NCI-H2171 (cell line): ENCODE results near the gene HPN.
A peak's percentile ranks its signal among the peaks of the same experiment; 100 is the strongest.
"Not testable (repeated sequence)": the region's sequence is repeated elsewhere in the genome, so short reads cannot be mapped to it uniquely, and the experiment has no call there.

Source experiments
- DNase-seq: peaks from one replicate; lab custom pipeline; 2025; lab: John Stamatoyannopoulos, UW

The HPN gene

DNA sequence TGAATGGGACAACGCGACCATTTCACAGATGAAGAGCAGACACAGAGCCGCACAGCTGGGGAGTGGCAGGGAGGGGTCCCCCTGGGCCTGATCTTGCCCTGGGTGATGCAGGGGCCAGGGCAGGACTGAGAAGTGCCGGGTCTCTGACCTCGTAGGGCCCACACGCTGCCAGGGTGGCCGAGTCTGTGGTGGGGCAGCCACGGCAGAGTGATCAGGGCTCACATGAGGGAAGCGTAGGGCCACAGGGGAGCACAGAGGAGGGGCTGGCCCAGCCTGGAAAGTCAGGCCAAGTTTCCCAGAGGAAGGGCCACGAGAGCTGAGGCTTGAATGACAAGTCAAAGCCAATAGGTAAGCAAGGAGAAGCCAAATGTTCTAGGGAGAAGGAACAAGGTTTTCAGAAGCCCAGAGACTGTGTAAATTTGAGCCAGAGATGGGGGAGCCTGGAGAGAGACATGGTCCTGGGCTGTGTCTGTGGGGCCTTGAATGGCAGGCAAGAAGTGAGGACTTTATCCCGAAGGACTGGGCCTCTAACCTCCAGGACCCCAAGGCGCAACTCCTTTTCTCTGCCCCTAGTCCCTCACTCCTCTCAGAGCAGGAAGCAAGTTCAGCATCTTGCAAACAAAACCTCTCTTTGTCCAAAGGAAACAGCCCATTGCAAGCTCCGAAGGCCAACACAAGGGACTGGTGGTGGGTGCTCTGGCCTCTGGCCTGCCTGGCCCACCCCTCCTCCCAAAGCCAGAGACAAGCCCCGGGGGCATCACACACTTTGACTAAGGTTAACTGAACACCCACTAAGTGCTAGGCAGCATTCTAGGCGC, 42.4 kb downstream of the HPN start:
- DNase-seq, result no peak

- no peak for DNase-seq
Observed at GRCh38 chr19:35084509-35084762, 42.9 kb downstream of the HPN start.

GRCh38 chr19:35085947-35086346, 44.4 kb downstream of the HPN start:
- DNase-seq, result no peak

DNA sequence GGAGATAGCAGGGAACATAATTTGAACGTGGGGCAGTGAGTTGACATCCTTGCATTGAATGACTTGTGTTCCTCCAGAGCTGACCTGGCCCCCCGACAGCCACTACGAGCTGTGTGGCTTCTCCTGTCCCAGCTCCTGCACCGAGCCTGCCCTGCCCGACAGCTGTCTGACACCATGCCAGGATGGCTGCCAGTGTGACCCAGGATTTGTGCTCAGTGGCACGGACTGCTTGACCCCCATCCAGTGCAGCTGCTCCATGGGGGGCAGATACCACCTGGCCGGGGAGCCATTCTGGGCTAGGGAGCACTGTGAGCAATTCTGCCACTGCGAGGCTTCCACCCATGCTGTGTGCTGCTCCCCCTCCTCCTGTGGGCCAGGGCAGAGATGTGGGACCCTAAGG, 44.9 kb downstream of the HPN start:
- DNase-seq, result no peak

- DNase-seq, result no peak
Observed at GRCh38 chr19:35087393-35087792, 45.9 kb downstream of the HPN start.

GRCh38 chr19:35088131-35088913, 46.8 kb downstream of the HPN start:
- no peak for DNase-seq

- DNase-seq, result no peak
Observed at GRCh38 chr19:35089554-35089953, 48.0 kb downstream of the HPN start.

- DNase-seq, result no peak
Observed at GRCh38 chr19:35090160-35090505, 48.6 kb downstream of the HPN start.

DNA sequence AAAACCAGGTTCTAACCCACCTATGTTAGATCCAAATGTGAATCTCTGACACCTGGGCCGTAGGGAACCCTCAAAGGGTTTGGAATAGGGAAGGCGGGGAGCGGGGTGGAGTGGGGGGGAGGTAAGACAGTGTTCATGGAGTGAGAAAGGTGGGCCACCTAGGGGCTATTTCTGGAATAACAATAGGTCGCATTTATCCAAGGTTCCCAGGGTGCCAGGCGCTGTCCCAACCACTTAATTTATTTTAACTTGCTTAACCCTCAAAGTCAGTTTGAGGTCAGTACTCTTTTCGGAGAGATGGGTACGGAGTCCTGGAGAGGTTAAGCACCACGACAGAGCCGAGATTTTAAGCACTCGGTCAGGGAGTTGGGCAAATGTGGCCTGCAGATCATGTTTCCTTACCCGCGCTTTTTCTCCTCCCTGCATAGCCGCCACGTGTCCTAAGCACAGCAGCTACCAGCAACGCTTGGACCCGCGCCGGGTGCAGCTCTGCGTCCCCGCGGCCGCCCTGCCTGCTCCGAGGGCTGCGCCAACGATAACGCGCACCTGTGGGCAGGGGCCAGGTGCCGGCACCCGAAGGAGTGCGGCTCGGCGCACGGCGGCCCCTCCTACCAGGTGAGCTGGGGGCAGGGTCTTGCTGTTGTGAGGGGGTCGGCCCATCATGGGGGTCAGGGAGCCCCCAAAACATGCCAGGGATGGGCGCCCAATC, 49.1 kb downstream of the HPN start:
- peak; percentile 65 for DNase-seq

DNA sequence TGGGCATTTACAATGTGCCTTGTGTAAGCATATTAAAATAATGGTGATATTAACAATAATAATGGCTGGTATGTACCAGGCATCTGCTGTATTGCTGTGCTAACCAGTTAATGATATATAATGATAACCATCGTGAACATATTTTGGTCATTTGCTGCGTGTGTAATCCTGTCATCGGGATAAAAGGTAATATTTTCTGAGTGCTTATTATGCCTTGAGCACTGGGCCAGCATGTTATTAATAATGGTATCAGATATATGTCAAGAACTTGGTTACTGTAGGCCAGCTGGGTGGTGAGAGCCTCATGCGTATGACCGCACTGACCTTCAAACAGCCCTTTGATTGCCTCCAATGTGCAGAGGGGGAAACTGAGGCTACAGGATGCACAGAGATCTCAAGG, 51.9 kb downstream of the HPN start:
- no peak for DNase-seq

GRCh38 chr19:35093941-35094647, 52.6 kb downstream of the HPN start:
- DNase-seq, result no peak

GRCh38 chr19:35094656-35095055, 53.1 kb downstream of the HPN start:
- DNase-seq, result no peak

DNA sequence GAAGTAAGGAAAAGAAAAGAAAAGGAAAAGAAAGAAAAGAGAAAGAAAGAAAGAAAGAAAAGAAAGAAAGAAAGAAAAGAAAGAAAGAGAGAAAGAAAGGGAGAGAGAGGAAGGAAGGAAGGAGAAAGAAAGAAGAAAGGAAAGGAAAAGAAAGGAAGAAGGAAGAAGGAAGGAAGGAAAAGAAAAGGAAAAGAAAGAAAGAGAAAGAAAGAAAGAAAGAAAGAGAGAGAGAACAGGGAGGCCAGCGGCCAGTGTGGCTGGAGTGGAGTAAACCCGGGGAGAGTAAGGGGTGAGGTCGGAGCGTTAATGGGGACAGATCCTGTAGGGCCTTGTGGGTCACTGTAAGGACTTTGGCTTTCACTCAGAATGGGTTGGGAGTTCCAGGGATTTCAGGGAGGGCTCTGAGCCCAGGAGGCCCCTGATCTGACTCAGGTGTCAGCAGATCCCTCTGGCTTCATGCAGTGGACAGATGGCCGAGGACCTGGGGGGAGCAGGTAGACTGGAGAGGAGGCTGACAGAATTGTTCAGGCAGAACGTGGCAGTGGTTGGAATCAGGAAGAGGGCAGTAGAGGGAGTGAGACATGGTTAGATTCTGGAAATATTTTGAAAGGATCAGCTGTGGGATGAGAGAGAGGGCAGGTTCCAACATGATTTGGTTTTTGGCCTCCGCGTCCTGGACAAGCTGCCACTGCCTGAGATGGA, 54.3 kb downstream of the HPN start:
- DNase-seq, result no peak

DNA sequence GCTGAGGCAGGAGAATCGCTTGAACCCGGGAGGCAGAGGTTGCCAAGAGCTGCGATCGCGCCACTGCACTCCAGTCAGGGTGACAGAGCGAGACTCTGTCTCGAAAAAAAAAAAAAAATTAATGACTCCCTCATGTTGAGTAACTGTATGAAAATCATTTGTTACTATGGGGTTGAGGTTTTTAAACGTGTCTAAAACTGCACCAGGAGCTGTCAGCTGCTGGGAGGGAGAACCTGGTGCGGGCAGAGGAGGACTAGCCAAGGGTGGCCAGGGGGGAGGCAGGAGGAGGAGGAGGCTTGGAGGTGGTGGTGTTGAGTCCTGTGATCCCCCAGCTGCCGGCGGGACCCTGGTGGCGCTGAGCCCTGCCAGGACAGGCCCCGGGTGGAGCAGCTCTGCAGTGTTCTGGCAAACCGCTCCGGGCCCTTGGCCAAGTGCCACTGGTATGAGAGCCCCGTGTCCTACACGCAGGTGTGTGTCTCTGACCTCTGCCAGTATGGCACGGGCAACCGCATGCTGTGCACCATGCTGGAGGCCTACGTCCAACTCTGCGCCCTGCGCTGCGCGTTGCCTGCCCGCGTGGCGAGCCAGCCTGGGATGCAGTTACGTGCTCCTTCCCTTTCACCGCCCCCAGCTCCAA, 57.0 kb downstream of the HPN start:
- no peak for DNase-seq

DNA sequence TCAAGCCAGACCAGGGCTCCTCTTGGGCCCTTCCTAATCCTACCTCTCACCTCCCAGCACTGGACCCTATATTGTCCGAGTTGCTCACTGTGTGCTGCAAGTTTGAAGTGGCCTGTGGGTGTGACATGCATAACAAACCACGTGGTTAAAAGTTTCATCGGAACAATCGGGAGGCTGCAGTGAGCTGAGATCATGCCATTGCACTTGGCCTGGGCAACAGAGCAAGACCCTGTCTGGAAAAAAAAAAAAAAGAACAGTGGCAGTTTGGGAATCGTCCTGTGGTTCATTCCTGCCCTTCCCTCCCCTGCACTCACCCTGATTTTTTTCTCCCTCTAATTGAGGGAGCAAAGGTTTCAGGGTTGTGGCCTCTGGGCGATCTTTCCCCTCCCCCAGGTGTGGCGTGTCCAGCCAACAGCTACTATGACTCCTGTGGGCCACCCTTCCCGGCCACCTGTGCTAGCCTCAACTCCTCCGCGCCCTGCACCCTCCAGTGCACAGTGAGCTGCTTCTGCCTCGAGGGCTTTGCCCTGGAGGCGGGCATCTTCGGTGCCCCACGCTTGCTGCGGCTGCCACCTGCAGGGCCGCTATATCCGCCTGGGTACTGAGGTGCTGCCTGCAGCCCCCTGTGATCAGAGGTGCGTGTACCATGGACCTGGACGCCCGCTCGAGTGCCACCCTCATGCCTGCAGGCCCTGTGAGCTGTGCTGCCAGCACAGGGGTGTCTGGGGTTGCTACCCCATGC, 57.8 kb downstream of the HPN start:
- DNase-seq, result no peak

- DNase-seq, result no peak
Observed at GRCh38 chr19:35099897-35100275, 58.4 kb downstream of the HPN start.

DNA sequence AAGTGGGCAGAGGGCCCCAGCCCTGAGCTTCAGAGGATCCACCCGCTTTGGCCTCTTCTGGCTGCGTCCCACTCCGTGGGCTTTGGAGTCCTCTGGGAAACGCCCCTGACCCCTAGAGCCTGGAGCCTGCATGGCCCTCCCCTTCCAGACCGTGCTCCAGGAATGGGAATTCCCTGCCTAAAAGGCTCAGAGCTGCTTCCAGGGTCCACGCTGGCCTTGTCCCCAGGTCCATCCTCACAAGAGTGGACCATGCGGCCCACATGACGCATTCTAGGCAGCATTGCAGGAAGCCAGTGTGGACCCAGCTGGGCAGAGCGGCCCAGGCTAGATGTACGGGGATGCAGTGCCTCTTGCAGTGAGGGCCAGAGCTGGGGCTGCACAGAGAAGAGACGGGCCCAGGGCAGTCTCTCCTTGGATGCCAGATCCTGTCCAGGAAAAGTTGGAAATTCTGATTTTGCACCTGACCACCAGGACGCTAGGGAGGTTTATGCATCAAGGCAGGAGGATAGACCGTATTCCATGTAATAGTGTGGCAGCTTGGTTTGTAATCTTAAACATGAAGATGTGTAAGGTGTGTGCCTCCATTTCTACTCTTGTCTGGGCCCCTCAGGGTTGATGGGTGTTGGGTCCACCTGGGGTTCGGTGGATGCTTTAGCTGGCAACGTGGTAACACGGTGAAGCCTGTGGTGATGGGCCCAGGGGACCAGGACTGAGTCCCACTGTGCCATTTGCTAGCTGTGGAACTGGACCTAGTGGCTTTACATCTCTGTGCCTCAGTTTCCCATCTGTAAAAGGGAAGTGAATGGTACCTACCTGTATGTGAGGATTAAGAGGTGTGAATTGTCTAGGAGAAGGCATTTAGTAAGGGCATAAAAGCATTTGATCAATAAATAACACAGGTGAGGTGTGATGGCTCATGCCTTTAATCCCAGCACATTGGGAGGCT, 59.3 kb downstream of the HPN start:
- no peak for DNase-seq

GRCh38 chr19:35101949-35102348, 60.4 kb downstream of the HPN start:
- DNase-seq, result not testable (repeated sequence)

GRCh38 chr19:35103614-35104013, 62.1 kb downstream of the HPN start:
- not testable (repeated sequence) for DNase-seq

DNA sequence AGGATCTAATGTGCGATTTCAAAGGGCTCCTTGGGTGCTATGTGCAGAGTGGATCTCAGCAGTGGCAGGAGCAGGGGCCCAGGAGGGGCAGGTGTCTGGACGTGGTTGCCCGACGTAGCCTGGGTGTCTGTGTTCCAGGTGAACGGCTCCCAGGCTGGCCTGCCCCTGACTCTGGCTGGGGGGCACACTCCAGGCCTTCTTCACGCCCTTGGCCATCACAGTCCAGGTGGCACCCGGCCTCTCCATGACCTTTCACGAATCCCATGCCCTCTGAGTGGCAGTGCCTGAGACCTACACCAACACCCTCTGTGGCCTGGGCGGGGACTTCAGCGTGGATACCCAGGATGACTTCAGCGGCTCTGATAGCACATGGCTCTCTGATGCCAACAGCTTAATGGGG, 62.8 kb downstream of the HPN start:
- no peak for DNase-seq
